GM12875 (cell line): ENCODE data around the gene LIMA1.
"Not testable (repeated sequence)": the region's sequence is repeated elsewhere in the genome, so short reads cannot be mapped to it uniquely, and the experiment has no call there.

Source experiments
- H3K4me3 ChIP-seq: one replicate; pipeline ENCODE4 v1.5.1; 2011; ENCODE audit warnings: low read depth, low read length, control low read depth
- CTCF ChIP-seq: IDR thresholded peaks from 2 replicates; pipeline ENCODE4 v1.5.1; 2011; ENCODE audit warnings: low read depth, mild to moderate bottlenecking, control low read depth, inconsistent platforms, low read length, moderate library complexity, borderline replicate concordance; ENCODE audit not compliant: insufficient read depth

LIMA1 gene

GRCh38 chr12:50317203-50317602, 33.9 kb upstream of the LIMA1 start:
- no peak for TF ChIP-seq CTCF

GRCh38 chr12:50315803-50316202, 32.5 kb upstream of the LIMA1 start:
- no peak overlapping the region for H3K4me3 ChIP-seq
- no peak for TF ChIP-seq CTCF

More at GRCh38 chr12:50317203-50317602, 33.9 kb upstream of the LIMA1 start:
- H3K4me3 ChIP-seq: no peak overlapping the region

GRCh38 chr12:50314636-50315312, 31.5 kb upstream of the LIMA1 start:
- peak; percentile 33; the same call in 1 of the 2 replicates for TF ChIP-seq CTCF
- no peak overlapping the region for H3K4me3 ChIP-seq

DNA sequence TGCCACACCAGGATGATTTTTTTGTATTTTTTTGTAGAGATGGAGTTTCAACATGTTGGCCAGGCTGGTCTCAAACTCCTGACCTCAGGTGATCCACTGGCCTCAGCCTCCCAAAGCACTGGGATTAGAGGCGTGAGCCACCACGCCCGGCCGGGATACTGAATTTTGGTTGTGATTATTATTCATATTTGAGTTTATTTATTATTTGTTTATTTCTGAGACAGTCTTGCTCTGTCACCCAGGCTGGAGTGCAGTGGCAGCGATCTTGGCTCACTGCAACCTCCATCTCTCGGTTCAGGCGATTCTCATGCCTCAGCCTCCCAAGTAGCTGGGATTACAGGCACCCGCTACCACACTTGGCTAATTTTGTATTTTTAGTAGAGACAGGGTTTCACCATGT, 30.7 kb upstream of the LIMA1 start:
- not testable (repeated sequence) for H3K4me3 ChIP-seq

DNA sequence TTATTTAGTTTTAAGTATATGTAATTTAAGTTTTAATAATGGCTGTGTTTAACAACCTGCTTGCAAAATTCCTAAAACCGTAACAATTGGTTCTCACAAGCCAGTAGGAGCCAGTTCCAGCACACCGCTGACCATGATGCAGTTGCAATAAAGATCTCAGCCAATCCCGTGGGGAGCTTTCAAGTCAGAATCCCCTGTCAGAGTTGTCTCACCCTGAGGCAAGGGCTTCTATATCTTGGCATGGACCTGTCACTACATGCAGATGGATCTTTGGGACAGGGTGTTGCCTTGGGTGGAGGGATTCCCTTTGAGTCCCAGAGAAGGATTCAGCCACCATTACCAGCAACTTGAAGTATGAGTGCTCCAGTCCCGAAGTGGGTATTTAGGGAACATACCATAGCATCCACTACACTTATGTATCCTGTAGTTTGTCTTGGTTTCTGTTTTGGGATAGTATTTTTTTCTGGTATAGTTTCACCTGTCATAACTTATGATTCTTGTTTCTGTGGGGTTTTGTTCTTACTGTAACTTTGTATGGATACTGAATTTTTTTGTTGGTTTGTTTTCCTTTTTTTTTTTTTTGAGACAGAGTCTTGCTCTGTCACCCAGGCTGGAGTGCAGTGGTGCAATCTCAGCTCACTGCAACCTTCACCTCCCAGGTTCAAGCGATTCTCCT, 30.1 kb upstream of the LIMA1 start:
- TF ChIP-seq CTCF: no peak

DNA sequence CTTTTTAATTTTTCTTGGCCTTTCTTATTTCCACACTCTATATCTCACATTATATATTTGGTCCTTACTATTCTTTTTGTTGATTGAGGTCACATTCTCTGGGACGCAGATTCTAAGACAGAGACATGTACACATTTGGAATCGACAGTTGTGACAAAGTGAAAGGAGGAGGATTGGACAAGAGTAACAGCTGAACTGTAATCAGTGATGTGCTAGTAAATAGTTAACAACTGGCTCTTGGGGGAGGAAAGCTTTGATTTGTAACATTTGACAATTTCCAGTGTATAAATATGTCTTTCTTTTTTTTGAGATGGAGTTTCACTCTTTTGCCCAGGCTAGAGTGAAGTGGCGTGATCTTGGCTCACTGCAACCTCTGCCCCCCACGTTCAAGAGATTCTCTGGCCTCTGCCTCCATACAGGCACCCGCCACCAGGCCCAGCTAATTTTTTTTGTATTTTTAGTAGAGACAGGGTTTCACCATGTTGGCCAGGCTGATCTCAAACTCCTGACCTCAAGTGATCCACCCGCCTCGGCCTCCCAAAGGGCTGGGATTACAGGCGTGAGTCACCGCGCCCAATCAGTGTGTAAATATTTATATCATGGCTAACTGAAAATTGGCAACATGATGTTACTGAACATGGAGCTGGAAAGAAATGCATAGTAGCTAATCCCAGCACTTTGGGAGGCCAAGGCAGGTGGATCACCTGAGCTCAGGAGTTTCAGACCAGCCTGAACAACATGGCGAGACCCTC, 28.7 kb upstream of the LIMA1 start:
- not testable (repeated sequence) for H3K4me3 ChIP-seq

More for the DNA sequence above, 30.1 kb upstream of the LIMA1 start:
- H3K4me3 ChIP-seq: no peak overlapping the region

GRCh38 chr12:50309950-50310349, 26.6 kb upstream of the LIMA1 start:
- no peak for TF ChIP-seq CTCF
- no peak overlapping the region for H3K4me3 ChIP-seq

DNA sequence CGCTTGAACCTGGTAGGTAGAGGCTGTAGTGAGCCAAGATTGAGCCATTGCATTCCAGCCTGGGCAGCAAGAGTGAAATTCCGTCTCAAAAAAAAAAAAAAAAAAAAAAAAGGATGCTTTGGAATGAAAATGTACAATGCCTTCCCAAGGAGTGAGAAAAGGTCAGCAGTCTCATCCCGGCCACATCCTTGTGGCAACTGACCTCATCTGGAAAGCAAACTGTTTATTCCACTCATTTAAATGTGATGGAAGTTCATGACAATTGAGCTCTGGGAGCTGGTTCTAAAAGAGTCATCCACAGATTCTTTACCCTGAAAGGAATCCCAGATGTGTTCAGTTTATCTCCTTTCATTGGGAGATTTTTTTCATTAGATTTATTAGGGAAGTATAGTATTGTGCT, 19.4 kb upstream of the LIMA1 start:
- TF ChIP-seq CTCF: no peak
- no peak overlapping the region for H3K4me3 ChIP-seq
